Heart left ventricle (tissue), 16 donors: ENCODE results near the gene LMF1. TPM values are rescaled to one million over a fixed set of nuclear protein-coding genes. Genes with fewer than 3 reads are reported as not detected.
A peak's percentile ranks its signal among the peaks of the same experiment; 100 is the strongest.

Experiments used
- ATAC-seq, 4 donors: fragments of 200-7000 bp; cut with Tn5 transposase; one replicate each; pipeline ENCODE4 v1.9.1; 2020 to 2022; ENCODE audit warnings: moderate library complexity in 4 of 4, mild to moderate bottlenecking in 3 of 4, moderate number of reproducible peaks in 1 of 4
- DNase-seq, 5 donors: peaks; one replicate each; pipeline ENCODE4 v3.0.0-alpha.2; 2020
- H3K27ac ChIP-seq, 12 donors: fragments of 200-600 bp; sonication (generic) in 4 of 12; one replicate each; pipeline versions ENCODE4 v1.5.0 to v1.8.0; 2016 to 2022; ENCODE audit warnings: mild to moderate bottlenecking in 2 of 12
- H3K27me3 ChIP-seq, 9 donors: fragments of 200-600 bp; sonication (generic) in 2 of 9; one replicate each; pipeline versions ENCODE4 v1.5.1 to v1.8.0; 2016 to 2022; ENCODE audit warnings: mild to moderate bottlenecking in 3 of 9
- H3K36me3 ChIP-seq, 9 donors: fragments of 200-600 bp; sonication (generic) in 2 of 9; one replicate each; pipeline versions ENCODE4 v1.5.0 to v1.8.0; 2018 to 2022; ENCODE audit warnings: mild to moderate bottlenecking in 2 of 9
- H3K4me1 ChIP-seq, 12 donors: fragments of 200-600 bp; sonication (generic) in 4 of 12; one replicate each; pipeline versions ENCODE4 v1.5.0 to v1.8.0; 2016 to 2022; ENCODE audit warnings: mild to moderate bottlenecking in 3 of 12
- H3K4me3 ChIP-seq, 12 donors: fragments of 200-600 bp; sonication (generic) in 4 of 12; one replicate each; pipeline versions ENCODE4 v1.5.0 to v1.8.0; 2017 to 2022; ENCODE audit warnings: mild to moderate bottlenecking in 9 of 12, moderate library complexity in 4 of 12
- H3K9me3 ChIP-seq, 12 donors: fragments of 200-600 bp; sonication (generic) in 4 of 12; one replicate each; pipeline versions ENCODE4 v1.5.0 to v1.8.0; 2016 to 2022; ENCODE audit warnings: mild to moderate bottlenecking in 1 of 12
- POLR2A ChIP-seq, 2 donors: fragments of 450-650 bp; IDR thresholded peaks; one replicate each; pipeline ENCODE4 v1.6.1; 2017; ENCODE audit warnings: antibody characterized with exemption in 2 of 2, mild to moderate bottlenecking in 2 of 2, moderate library complexity in 2 of 2
- WGBS, 4 donors: extraction: QIAGEN DNeasy Blood & Tissue Kit in 2 of 4; methylation state at CpG; one replicate each; pipeline versions ENCODE4 v1.1.5 to v1.1.7; 2013 to 2018; 5-methylcytosine and 5-hydroxymethylcytosine counted together
- intact Hi-C, 10 donors: fragments of 100-400 bp; cut with DNase I; formaldehyde crosslinking; loops; one replicate each; pipeline versions ENCODE4 v1.11.1 to v1.14.2; 2022
- polyA plus RNA-seq, 2 donors: library from polyadenylated mRNA; stranded (reverse); fragments of 200-250 nt; gene quantifications; one replicate each; pipeline ENCODE4 v1.2.3, GENCODE V29; 2013
- total RNA-seq, 9 donors: library from RNA; depleted of rRNA in 2 of 9; stranded (reverse); fragments of >200 nt in 2 of 9; fragmentation: NEBNext Ultra II Directional in 3 of 9; extraction: Animal tissue kit (Norgen Biotek cat#: 25700) in 3 of 9; gene quantifications; one replicate each; pipeline versions ENCODE4 v1.1.0 to v1.2.4, GENCODE V29; 2016 to 2023
- TF ChIP-seq, protein P1 (sequence below), 12 donors: fragments of 200-600 bp; sonication (generic) in 4 of 12; IDR thresholded peaks; one replicate each; pipeline versions ENCODE4 v1.5.0 to v1.8.0; 2018 to 2022; ENCODE audit warnings: antibody characterized with exemption in 12 of 12, mild to moderate bottlenecking in 5 of 12
- donor health status: ischemic (EF 13 %, LVEDD 7.1; RV severe dilation, severe dysfunction).
- donor health status: healthy with polysubstance abuse.
- donor health status: DM: no; HTN: yes; CAD: no.
- donor health status: DM: no; HTN: no; CAD: no.
- donor health status: ischemic (EF 25% LVEDD 6.9; RV normal size, moderate dysfunction).
- donor health status: ischemic (EF 25% LVEDD 5.7; RV mildly dilated, moderate dysfunction).
- donor health status: healthy.
- donor health status: DM: yes; HTN: yes; CAD: no.
- donor health status: ischemic (EF 35%, LVEDD 5.7; RV mildly dilated, moderate dysfunction).
- donor health status: nonischemic (EF 11% LVEDD 7.7; RV severe dilation, severe dysfunction).
- donor health status: DM: yes; HTN: yes; CAD: no.
- donor health status: PGD.
- donor health status: ischemic (EF 29% LVEDD 5.4; RV normal size, mild dysfunction).
- donor health status: nonischemic (EF 23%, LVEDD 6.1; RV moderate dilation, normal function).

LMF1 gene
- total and polyA plus RNA-seq, 11 donors, result 4.3 to 19.2 (median 7.1) TPM

DNA sequence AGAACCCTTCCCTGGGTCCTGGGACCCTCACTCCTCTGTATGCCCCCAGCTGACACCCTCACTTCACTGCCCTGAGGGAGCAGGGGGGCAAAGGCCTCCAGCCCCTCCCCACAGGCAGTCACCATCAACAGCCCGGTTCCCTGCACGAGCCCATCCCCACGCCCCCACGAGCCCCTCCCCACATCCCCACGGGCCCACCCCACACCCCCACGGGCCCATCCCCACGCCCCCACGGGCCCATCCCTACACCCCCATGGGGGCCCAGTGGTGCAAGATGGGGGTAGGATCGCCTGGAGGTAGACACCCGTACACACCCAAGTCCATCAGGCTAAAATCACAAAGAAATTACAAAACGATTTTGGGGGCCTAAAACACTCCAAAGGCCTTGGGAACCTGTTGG lies 42.3 kb downstream of the LMF1 start:
- peaks cover 0 to under 1% (median 0%) of the 10 kb centered on the region in 12 donors for H3K9me3 ChIP-seq
- DNase-seq (peak in 1 of 5 donors; percentile 7), ATAC-seq (no peak)
- H3K36me3 ChIP-seq, result peaks cover 0 to 29% (median 15%) of the 10 kb centered on the region in 9 donors
- no peak overlapping the region for H3K4me3 ChIP-seq
- intact Hi-C loops, result no loop called here
- H3K27me3 ChIP-seq, result no peaks in the 10 kb centered on the region
- TF ChIP-seq, protein P1, sequence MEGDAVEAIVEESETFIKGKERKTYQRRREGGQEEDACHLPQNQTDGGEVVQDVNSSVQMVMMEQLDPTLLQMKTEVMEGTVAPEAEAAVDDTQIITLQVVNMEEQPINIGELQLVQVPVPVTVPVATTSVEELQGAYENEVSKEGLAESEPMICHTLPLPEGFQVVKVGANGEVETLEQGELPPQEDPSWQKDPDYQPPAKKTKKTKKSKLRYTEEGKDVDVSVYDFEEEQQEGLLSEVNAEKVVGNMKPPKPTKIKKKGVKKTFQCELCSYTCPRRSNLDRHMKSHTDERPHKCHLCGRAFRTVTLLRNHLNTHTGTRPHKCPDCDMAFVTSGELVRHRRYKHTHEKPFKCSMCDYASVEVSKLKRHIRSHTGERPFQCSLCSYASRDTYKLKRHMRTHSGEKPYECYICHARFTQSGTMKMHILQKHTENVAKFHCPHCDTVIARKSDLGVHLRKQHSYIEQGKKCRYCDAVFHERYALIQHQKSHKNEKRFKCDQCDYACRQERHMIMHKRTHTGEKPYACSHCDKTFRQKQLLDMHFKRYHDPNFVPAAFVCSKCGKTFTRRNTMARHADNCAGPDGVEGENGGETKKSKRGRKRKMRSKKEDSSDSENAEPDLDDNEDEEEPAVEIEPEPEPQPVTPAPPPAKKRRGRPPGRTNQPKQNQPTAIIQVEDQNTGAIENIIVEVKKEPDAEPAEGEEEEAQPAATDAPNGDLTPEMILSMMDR (IDR thresholded peaks at IDR 0.05), result no peak
- no peak for TF ChIP-seq POLR2A (IDR thresholded peaks at IDR 0.05)
- WGBS, 4 donors, result 83 to 90% (median 85%) methylated on average over 6 to 11 of the region's 11 CpGs
- no peak overlapping the region for H3K27ac ChIP-seq
- peaks cover 0 to 7% (median 0%) of the 10 kb centered on the region in 12 donors for H3K4me1 ChIP-seq

DNA sequence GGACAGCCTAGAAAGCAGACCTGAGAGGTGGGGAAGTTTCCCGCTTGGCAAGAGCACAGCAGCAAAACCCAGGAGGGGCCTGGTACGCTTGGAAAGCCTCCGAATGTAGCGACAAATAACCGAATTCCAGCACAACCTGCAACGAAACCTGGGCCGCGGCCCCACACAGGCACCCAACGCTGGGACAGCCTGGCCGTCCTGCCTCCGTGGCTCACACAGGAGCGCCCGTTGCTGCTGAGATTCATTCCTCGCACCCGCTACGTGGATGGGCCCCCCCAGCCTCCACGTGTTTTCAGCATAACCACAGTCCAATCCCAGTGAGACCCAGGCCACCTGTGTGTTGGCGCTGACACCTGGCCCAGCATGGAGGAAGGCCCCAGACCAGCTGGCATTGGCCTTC lies 42.9 kb downstream of the LMF1 start:
- Histone ChIP-seq H3K4me3 (no peak overlapping the region), H3K36me3 (peaks cover 0 to 25% (median 9%) of the 10 kb centered on the region in 9 donors), H3K27ac (no peak overlapping the region), H3K4me1 (peaks cover 0 to 7% (median 0%) of the 10 kb centered on the region in 12 donors), H3K27me3 (no peaks in the 10 kb centered on the region), H3K9me3 (peaks cover 0 to 5% (median 0%) of the 10 kb centered on the region in 12 donors)
- no peak for ATAC-seq
- DNase-seq, result peak in 1 of 5 donors; percentile 10
- WGBS, 4 donors, result 95 to 98% (median 97%) methylated on average over 16 to 18 of the region's 18 CpGs
- TF ChIP-seq, protein P1 (IDR thresholded peaks at IDR 0.05), result no peak
- TF ChIP-seq POLR2A (IDR thresholded peaks at IDR 0.05), result no peak
- intact Hi-C loops, result no loop called here

DNA sequence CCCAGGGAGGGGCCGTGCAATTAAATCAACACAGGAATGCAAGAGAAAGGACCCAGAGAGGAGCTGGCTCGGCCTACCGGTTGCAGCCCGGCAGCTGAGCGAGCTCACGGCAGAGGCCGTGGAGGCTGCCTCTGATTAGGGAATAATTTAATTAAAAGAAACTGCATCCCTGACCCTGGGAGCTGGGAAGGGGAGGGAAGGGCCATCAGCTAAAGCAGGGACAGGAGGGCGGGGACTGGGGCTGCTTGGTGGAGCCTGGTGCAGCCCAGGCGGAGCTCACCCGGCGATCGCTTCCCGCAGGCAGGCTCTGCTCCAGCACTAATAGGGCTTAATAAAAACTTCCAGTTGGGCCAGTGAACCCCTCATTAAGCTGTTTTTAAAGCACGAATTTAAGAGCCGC lies 43.4 kb downstream of the LMF1 start:
- H3K9me3 ChIP-seq, result peaks cover 0 to 5% (median 0%) of the 10 kb centered on the region in 12 donors
- no peak for TF ChIP-seq POLR2A (IDR thresholded peaks at IDR 0.05)
- TF ChIP-seq, protein P1 (IDR thresholded peaks at IDR 0.05), result no peak
- H3K36me3 ChIP-seq, result peaks cover 0 to 25% (median 7%) of the 10 kb centered on the region in 9 donors
- DNase-seq (peak in 1 of 5 donors; percentile 18), ATAC-seq (no peak)
- no peak overlapping the region for H3K4me3 ChIP-seq
- peaks cover 0 to 7% (median 0%) of the 10 kb centered on the region in 12 donors for H3K4me1 ChIP-seq
- H3K27ac ChIP-seq, result no peak overlapping the region
- 93 to 99% (median 95%) methylated on average over 15 of the region's 15 CpGs for WGBS, 4 donors
- intact Hi-C loops, result no loop called here
- no peaks in the 10 kb centered on the region for H3K27me3 ChIP-seq

DNA sequence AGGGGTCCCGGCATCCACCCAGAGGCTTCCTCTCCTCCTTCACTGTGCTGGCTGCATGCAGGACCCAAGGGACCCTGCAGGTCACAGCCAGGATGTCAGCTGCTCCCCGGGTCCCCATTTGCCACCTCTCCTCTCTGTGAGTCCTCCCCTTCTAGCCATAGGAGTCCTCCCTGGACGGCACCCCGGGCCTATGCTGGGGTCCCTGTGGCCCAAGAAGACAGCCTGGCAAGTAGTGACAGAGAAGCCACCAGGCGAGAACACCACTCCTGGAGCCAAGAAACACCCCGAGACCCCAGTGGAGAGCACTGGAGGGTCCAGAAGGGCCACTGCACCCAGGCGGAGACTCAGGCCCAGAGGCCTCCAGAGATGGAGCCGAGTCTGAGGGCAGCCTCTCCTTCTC lies 44.1 kb downstream of the LMF1 start:
- WGBS, 4 donors, result 88 to 99% (median 97%) methylated on average over 8 of the region's 8 CpGs
- TF ChIP-seq, protein P1 (IDR thresholded peaks at IDR 0.05), result no peak
- TF ChIP-seq POLR2A (IDR thresholded peaks at IDR 0.05), result no peak
- Histone ChIP-seq H3K36me3 (peaks cover 0 to 25% (median 7%) of the 10 kb centered on the region in 9 donors), H3K27me3 (no peaks in the 10 kb centered on the region), H3K9me3 (peaks cover 0 to 5% (median 0%) of the 10 kb centered on the region in 12 donors), H3K4me3 (no peak overlapping the region), H3K27ac (no peak overlapping the region), H3K4me1 (peaks cover 0 to 7% (median 0%) of the 10 kb centered on the region in 12 donors)
- ATAC-seq, result peak in 1 of 4 donors; percentile 18
- peak in 1 of 5 donors; percentile 6 for DNase-seq
- intact Hi-C loops, result no loop called here
